KOPT-K1 (cell line): ENCODE results near the gene MVD.
"Not testable (repeated sequence)": the region's sequence is repeated elsewhere in the genome, so short reads cannot be mapped to it uniquely, and the experiment has no call there.

ENCODE experiments used
- H3K27ac ChIP-seq: fragments of 200-600 bp; sonication (generic); 2 replicates; pipeline ENCODE4 v1.5.1; 2016; ENCODE audit warnings: antibody characterized with exemption, mild to moderate bottlenecking, low read depth, low read length; ENCODE audit not compliant: poor library complexity, severe bottlenecking
- H3K36me3 ChIP-seq: fragments of 200-600 bp; sonication (generic); 2 replicates; pipeline ENCODE4 v1.5.1; 2017; ENCODE audit warnings: antibody characterized with exemption, mild to moderate bottlenecking, low read length, moderate library complexity; ENCODE audit not compliant: insufficient read depth
- H3K9me3 ChIP-seq: fragments of 200-600 bp; sonication (generic); 2 replicates; pipeline ENCODE4 v1.5.1; 2017; ENCODE audit warnings: antibody characterized with exemption, low read length, mild to moderate bottlenecking; ENCODE audit not compliant: insufficient read depth, poor library complexity, severe bottlenecking

MVD gene

GRCh38 chr16:88678224-88678979, 15.5 kb upstream of the MVD start:
- H3K9me3 ChIP-seq = no peaks in the 10 kb centered on the region
- no peaks in the 10 kb centered on the region for H3K36me3 ChIP-seq
- no peak overlapping the region for H3K27ac ChIP-seq

GRCh38 chr16:88677721-88678120, 14.8 kb upstream of the MVD start:
- Histone ChIP-seq H3K27ac (no peak overlapping the region), H3K36me3 (no peaks in the 10 kb centered on the region), H3K9me3 (no peaks in the 10 kb centered on the region)

GRCh38 chr16:88676502-88677242, 13.8 kb upstream of the MVD start:
- no peaks in the 10 kb centered on the region for H3K9me3 ChIP-seq
- no peaks in the 10 kb centered on the region for H3K36me3 ChIP-seq
- no peak overlapping the region for H3K27ac ChIP-seq

GRCh38 chr16:88673716-88674379, 11.0 kb upstream of the MVD start:
- H3K36me3 ChIP-seq = no peaks in the 10 kb centered on the region
- no peaks in the 10 kb centered on the region for H3K9me3 ChIP-seq
- no peak overlapping the region for H3K27ac ChIP-seq

- no peaks in the 10 kb centered on the region for H3K9me3 ChIP-seq
- H3K36me3 ChIP-seq = no peaks in the 10 kb centered on the region
- H3K27ac ChIP-seq = no peak overlapping the region
These were observed 9.9 kb upstream of the MVD start for GRCh38 chr16:88672776-88673175.

- no peak overlapping the region for H3K27ac ChIP-seq
- no peaks in the 10 kb centered on the region for H3K9me3 ChIP-seq
- H3K36me3 ChIP-seq = no peaks in the 10 kb centered on the region
These were observed 8.9 kb upstream of the MVD start for GRCh38 chr16:88671806-88672205.

- H3K36me3 ChIP-seq = no peaks in the 10 kb centered on the region
- H3K9me3 ChIP-seq = no peaks in the 10 kb centered on the region
- no peak overlapping the region for H3K27ac ChIP-seq
These were observed 7.1 kb upstream of the MVD start for GRCh38 chr16:88669980-88670379.

- H3K9me3 ChIP-seq, H3K27ac ChIP-seq, H3K36me3 ChIP-seq: not testable (repeated sequence)
These were observed 6.6 kb upstream of the MVD start for GRCh38 chr16:88669493-88669892.

GRCh38 chr16:88667461-88667860, 4.6 kb upstream of the MVD start:
- no peaks in the 10 kb centered on the region for H3K36me3 ChIP-seq
- H3K9me3 ChIP-seq = no peaks in the 10 kb centered on the region
- H3K27ac ChIP-seq = no peak overlapping the region

GRCh38 chr16:88665570-88665969, 2.7 kb upstream of the MVD start:
- Histone ChIP-seq H3K27ac (no peak overlapping the region), H3K36me3 (no peaks in the 10 kb centered on the region), H3K9me3 (no peaks in the 10 kb centered on the region)

- H3K36me3 ChIP-seq = 0 out of 2 replicates have a peak, but pooled peaks cover under 1% of the 10 kb centered on the region
- no peaks in the 10 kb centered on the region for H3K9me3 ChIP-seq
- no peak overlapping the region for H3K27ac ChIP-seq
These were observed 2.3 kb upstream of the MVD start for GRCh38 chr16:88665148-88665547.

- Histone ChIP-seq H3K36me3 (peaks cover 26% of the 10 kb centered on the region; the same call in 1 of the 2 replicates), H3K9me3 (no peaks in the 10 kb centered on the region), H3K27ac (peak overlapping the region; percentile 77)
These were observed 559 bp downstream of the MVD start for GRCh38 chr16:88662222-88662842.

- no peak overlapping the region for H3K27ac ChIP-seq
- peaks cover 35% of the 10 kb centered on the region; the same call in 1 of the 2 replicates for H3K36me3 ChIP-seq
- H3K9me3 ChIP-seq = no peaks in the 10 kb centered on the region
These were observed 1.4 kb downstream of the MVD start for GRCh38 chr16:88661468-88661867.

- Histone ChIP-seq H3K27ac (no peak overlapping the region), H3K9me3 (no peaks in the 10 kb centered on the region), H3K36me3 (peaks cover 56% of the 10 kb centered on the region)
These were observed 3.7 kb downstream of the MVD start for GRCh38 chr16:88659160-88659559.

GRCh38 chr16:88658714-88659113, 4.2 kb downstream of the MVD start:
- no peak overlapping the region for H3K27ac ChIP-seq
- peaks cover 61% of the 10 kb centered on the region for H3K36me3 ChIP-seq
- no peaks in the 10 kb centered on the region for H3K9me3 ChIP-seq
